Right cardiac atrium (tissue), 5 donors: ENCODE measurements around the gene DYNC1I1. TPM values are rescaled to one million over a fixed set of nuclear protein-coding genes. Genes with fewer than 3 reads are reported as not detected.

Source experiments
- ATAC-seq, 2 donors: fragments of 200-7000 bp; cut with Tn5 transposase; one replicate each; pipeline versions ENCODE4 v1.8.0 to v1.9.1; 2020; ENCODE audit warnings: moderate library complexity in 2 of 2, mild to moderate bottlenecking in 1 of 2
- DNase-seq, 3 donors: peaks; one replicate each; pipeline ENCODE4 v3.0.0-alpha.2; 2020
- H3K27ac ChIP-seq: one replicate; pipeline ENCODE4 v1.5.1; 2013; ENCODE audit warnings: mild to moderate bottlenecking, low read length, control low read depth, moderate library complexity
- H3K27me3 ChIP-seq: one replicate; pipeline ENCODE4 v1.6.1; 2013; ENCODE audit not compliant: control insufficient read depth, insufficient read depth
- H3K4me1 ChIP-seq: one replicate; pipeline ENCODE4 v1.6.1; 2013; ENCODE audit warnings: low read length; ENCODE audit not compliant: control insufficient read depth, insufficient read depth
- H3K4me3 ChIP-seq: one replicate; pipeline ENCODE4 v1.5.1; 2013; ENCODE audit warnings: low read length, control low read depth
- H3K9me3 ChIP-seq: one replicate; pipeline ENCODE4 v1.6.1; 2013; ENCODE audit warnings: low read length; ENCODE audit not compliant: control insufficient read depth
- WGBS: extraction: QIAGEN DNeasy Blood & Tissue Kit; methylation state at CpG from one replicate; pipeline ENCODE4 v1.1.7; 2013; 5-methylcytosine and 5-hydroxymethylcytosine counted together
- intact Hi-C, 4 donors: fragments of 100-400 bp; cut with DNase I; formaldehyde crosslinking; loops; one replicate each; pipeline versions ENCODE4 v1.11.0 to v1.14.0; 2022 to 2023
- polyA plus RNA-seq: library from polyadenylated mRNA; stranded (reverse); fragments of 200-250 nt; gene quantifications from one replicate; pipeline ENCODE4 v1.2.3, GENCODE V29; 2013
- total RNA-seq, 4 donors: library from RNA; stranded (reverse); fragmentation: NEBNext Ultra II Directional; extraction: Animal tissue kit (Norgen Biotek cat#: 25700); gene quantifications; one replicate each; pipeline ENCODE4 v1.2.1, GENCODE V29; 2021
- donor health status: healthy with polysubstance abuse.
- donor health status: DM: no; HTN: yes; CAD: no.
- donor health status: DM: no; HTN: no; CAD: no.
- donor health status: DM: no; HTN: yes; CAD: no; lungs with severe emphysema.
- donor health status: DM: yes; HTN: yes; CAD: no.

Gene DYNC1I1
- total and polyA plus RNA-seq, 5 donors: 11.0 to 29.8 (median 20.5) TPM

DNA sequence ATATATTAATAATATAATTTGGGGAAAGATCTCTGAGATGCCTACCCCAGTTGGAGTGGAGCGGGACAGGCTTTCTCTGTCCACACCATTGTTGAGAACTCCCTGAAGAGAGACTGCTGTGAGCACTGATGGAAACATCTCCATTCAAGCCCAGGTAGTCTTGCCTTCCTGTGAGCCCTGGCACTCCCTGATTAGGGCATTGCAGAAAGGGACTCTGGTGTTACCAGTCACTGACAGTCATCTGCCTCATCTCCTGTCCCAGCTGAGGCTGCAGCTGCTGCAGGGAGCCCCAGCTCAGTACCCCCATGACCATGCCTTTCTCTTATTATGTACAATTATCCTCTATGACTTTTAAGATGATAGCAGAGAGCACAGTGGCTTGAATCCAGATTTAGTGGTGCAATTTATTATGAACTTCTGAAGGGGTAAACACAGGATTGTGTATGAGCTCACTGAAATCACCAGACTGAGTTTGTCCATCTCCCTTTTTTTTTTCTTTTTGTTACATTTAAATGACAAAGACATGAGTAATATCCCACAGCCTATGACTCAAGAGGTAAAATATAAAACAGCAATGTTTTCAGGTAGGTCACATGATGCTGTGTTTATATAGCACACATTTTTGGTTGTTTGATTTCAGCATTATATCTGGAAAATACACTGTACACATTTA lies 312.7 kb downstream of the DYNC1I1 start:
- ATAC-seq: no peak
- Histone ChIP-seq H3K4me1 (peaks cover 2% of the 10 kb centered on the region), H3K4me3 (no peak overlapping the region), H3K27ac (no peak overlapping the region), H3K27me3 (no peaks in the 10 kb centered on the region), H3K9me3 (no peaks in the 10 kb centered on the region)
- no peak for DNase-seq
- intact Hi-C loops: no loop called here
- 95% methylated on average over 1 of the region's 1 CpG for WGBS

DNA sequence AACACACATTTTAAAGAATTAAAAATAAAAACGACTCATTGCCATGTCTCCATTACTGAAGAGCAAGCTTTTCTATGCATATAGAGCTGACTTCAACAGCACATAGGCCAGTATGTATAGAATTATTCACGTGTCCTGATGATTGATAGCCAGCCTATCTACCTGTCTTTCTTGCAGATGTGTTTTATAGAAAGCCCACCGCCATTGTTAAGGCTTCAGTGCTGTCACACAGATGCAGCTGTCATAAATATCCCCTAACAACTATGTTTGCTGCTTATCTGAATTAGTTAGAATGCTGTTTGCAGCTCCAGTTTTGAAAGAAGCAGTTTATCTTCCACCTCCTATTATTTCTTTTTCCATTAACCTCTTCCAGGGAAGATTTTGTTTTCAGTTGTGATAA lies 313.6 kb downstream of the DYNC1I1 start:
- H3K9me3 ChIP-seq: no peaks in the 10 kb centered on the region
- no peak overlapping the region for H3K27ac ChIP-seq
- peaks cover 2% of the 10 kb centered on the region for H3K4me1 ChIP-seq
- H3K4me3 ChIP-seq: no peak overlapping the region
- H3K27me3 ChIP-seq: no peaks in the 10 kb centered on the region
- whole genome bisulfite sequencing: 52% methylated on average over 3 of the region's 3 CpGs
- ATAC-seq: no peak
- no peak for DNase-seq
- intact Hi-C loops: no loop called here

DNA sequence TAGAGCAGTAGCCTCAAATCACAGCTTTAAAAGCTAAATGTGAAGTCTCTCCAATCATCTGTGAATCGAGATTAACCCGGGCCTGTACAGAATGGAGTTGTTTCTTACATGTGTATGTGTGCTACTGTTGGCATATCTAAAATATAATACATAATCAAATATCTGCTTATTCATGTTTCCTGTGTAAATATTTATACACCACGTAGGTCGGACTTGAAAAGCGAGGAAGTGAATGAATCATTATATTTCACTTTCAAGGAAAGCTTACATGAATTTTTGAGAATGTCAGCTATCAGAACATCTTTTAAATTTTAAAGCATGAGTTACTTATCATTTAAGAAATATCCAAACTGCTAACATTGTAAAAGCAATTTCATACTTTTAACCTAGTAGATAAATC lies 316.2 kb downstream of the DYNC1I1 start:
- WGBS: 81% methylated on average over 5 of the region's 5 CpGs
- ATAC-seq: no peak
- Histone ChIP-seq H3K27ac (no peak overlapping the region), H3K27me3 (no peaks in the 10 kb centered on the region), H3K4me1 (peaks cover 2% of the 10 kb centered on the region), H3K4me3 (no peak overlapping the region), H3K9me3 (no peaks in the 10 kb centered on the region)
- intact Hi-C loops: no loop called here
- no peak for DNase-seq

DNA sequence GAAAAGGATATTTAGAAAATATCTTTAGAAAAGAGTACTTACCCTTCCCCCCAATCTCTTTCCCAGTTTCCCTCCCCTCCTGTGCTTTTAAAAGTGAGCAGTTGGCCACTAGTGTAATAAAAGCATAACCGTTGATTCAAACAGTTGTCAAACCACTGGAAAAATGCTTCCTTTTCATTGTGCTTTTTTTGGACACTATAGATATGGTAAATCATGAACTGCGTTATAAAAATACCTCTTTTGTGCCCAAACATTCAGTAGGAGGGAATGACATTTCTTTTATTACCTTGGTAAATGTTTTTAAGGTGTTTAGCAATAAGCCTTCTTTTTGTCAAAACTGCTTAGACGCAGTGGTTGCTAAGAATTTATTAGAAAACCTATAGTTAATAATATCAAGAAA lies 317.2 kb downstream of the DYNC1I1 start:
- Histone ChIP-seq H3K27me3 (no peaks in the 10 kb centered on the region), H3K27ac (no peak overlapping the region), H3K4me1 (peaks cover 2% of the 10 kb centered on the region), H3K9me3 (no peaks in the 10 kb centered on the region), H3K4me3 (no peak overlapping the region)
- no peak for ATAC-seq
- 62% methylated on average over 3 of the region's 3 CpGs for WGBS
- DNase-seq: no peak
- intact Hi-C loops: no loop called here

DNA sequence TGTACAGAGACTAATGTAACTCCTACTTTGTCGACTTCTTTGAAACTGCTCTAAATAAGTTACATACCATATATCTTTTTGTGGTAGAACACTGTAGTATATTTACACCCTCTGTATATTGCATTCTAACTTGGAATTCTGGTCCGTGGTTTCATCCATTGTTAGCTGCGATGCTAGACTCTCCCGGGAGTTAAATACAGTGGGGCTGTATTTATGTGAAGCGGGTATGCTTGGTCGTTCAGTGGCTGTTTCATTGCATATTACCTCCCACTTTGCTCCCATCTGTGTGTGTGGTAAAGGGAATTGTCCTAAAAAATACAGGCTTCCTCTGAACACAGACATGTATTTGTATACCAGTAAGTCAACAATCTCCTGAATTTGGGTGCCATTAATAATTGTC lies 318.4 kb downstream of the DYNC1I1 start:
- Histone ChIP-seq H3K27me3 (no peaks in the 10 kb centered on the region), H3K4me3 (no peak overlapping the region), H3K27ac (no peak overlapping the region), H3K9me3 (no peaks in the 10 kb centered on the region), H3K4me1 (no peaks in the 10 kb centered on the region)
- ATAC-seq: no peak
- 84% methylated on average over 6 of the region's 6 CpGs for WGBS
- intact Hi-C loops: no loop called here
- DNase-seq: no peak

DNA sequence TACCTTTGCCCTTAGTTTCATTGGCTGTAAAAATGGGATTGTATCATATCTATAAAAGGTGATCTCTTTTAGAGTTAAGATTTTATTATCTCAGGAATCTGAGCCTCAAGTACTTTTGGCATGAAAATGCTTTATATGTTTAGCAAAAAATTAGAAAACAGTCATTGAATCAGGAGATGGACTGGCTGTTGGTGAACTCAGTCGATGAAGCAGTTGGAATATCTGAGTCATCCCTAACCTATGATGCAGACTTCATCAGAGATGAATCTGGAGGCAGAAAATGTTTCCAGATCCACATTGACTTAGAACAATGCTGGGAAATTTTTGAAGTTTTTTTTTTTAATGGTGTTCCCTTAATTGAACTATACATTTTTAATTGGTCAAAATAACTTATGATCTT lies 321.1 kb downstream of the DYNC1I1 start:
- H3K27ac ChIP-seq: no peak overlapping the region
- no peak for ATAC-seq
- 65% methylated on average over 1 of the region's 1 CpG for WGBS
- H3K9me3 ChIP-seq: no peaks in the 10 kb centered on the region
- no peaks in the 10 kb centered on the region for H3K4me1 ChIP-seq
- H3K27me3 ChIP-seq: no peaks in the 10 kb centered on the region
- DNase-seq: no peak
- H3K4me3 ChIP-seq: no peak overlapping the region
- intact Hi-C loops: no loop called here

DNA sequence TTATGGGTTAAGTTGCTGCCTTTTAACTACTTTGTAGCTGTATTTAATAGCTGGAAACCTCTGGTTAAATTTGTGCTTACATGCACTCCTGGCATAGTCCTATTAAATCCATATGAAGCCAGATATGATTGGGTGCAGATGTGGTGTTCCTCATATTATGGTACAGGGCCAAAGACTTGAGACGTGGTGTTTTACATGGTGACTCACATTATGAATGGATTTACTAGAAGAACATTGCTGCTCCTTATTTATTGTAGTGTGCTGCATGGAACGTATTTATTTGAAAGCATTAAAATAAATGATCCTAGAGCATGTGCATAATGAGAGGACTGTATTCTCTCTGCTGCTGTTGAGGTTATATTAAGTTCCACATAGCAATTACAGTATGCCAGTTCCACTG lies 325.5 kb downstream of the DYNC1I1 start:
- ATAC-seq: no peak
- no peaks in the 10 kb centered on the region for H3K4me1 ChIP-seq
- WGBS: 76% methylated on average over 2 of the region's 2 CpGs
- intact Hi-C loops: no loop called here
- no peak for DNase-seq
- no peaks in the 10 kb centered on the region for H3K27me3 ChIP-seq
- no peaks in the 10 kb centered on the region for H3K9me3 ChIP-seq
- H3K27ac ChIP-seq: no peak overlapping the region
- no peak overlapping the region for H3K4me3 ChIP-seq

DNA sequence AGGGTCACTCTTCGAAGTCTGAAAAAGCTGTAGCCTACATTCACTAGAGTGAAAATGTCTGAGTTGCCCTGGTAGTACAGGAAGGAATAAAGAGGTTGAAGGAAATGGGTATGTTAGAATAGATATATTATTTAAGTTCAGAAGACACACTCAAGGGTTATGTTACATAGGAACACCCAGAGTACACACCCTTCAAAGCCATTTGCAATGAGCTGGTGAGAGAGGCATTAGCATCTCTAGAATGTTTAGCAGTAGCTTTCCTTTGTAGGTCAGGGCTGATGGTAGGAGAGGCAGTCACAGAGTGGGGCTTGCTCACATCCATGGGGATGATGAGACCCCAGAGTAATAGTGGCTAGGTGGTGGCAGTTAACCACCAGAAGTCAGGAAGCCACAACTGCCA lies 328.4 kb downstream of the DYNC1I1 start:
- H3K27me3 ChIP-seq: no peaks in the 10 kb centered on the region
- no peaks in the 10 kb centered on the region for H3K9me3 ChIP-seq
- intact Hi-C loops: no loop called here
- 52% methylated on average over 1 of the region's 1 CpG for WGBS
- no peak overlapping the region for H3K27ac ChIP-seq
- no peak for DNase-seq
- H3K4me3 ChIP-seq: no peak overlapping the region
- H3K4me1 ChIP-seq: no peaks in the 10 kb centered on the region
- no peak for ATAC-seq

DNA sequence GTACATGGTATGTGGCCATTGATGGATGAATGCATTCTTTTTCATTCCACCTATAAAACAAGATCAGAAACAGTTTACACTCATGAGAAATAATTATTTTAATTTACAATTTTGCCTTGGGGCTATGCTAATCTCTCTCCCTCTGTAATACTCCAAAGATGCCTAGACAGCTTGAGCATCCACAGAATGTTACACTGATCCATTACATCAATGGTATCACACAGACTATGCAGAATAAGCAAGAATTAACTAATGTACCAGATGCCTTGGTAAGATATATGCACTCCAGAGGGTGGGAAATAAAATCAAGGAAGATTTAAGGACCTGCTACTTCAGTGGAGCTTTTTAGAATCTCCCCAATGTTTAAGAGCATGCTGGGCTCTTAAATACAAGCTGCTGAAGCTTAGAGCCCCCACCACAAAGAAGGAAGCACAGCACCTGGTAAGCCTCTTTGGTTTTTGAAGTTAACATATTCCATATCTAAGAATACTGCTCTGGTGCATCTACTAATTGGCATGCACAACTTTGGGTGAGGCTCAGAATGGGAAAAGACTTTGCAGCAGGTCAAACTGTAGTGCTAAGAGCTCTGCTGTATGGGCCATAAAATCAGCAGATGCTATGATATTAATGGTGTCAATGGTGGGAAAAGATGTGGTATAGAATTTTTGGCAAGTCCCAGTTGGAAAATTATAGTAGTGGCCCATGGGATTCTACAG lies 329.9 kb downstream of the DYNC1I1 start:
- Histone ChIP-seq H3K9me3 (no peaks in the 10 kb centered on the region), H3K4me1 (no peaks in the 10 kb centered on the region), H3K27ac (no peak overlapping the region), H3K27me3 (no peaks in the 10 kb centered on the region), H3K4me3 (no peak overlapping the region)
- ATAC-seq: no peak
- no peak for DNase-seq
- intact Hi-C loops: no loop called here

DNA sequence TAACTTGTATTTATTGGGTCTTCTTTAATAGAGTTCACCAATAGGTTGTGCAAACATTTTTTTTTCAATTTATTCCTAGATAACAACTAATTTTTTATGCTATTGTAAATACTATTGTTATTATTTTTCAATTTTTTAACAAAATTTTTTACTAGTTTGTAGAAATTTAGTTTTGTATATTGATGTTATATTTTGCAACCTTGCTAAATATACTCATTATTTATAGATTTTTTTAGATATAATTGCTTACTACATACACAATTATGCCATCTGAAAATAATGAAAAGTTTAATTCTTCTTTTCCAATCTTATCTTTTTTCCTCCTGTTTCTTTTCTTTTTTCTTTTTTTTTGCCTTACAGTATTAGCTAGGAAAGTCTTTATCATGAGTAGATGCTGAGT lies 332.6 kb downstream of the DYNC1I1 start:
- Histone ChIP-seq H3K9me3 (no peaks in the 10 kb centered on the region), H3K27ac (no peak overlapping the region), H3K4me3 (no peak overlapping the region), H3K4me1 (no peaks in the 10 kb centered on the region), H3K27me3 (no peaks in the 10 kb centered on the region)
- intact Hi-C loops: no loop called here
- DNase-seq (no peak), ATAC-seq (no peak)

DNA sequence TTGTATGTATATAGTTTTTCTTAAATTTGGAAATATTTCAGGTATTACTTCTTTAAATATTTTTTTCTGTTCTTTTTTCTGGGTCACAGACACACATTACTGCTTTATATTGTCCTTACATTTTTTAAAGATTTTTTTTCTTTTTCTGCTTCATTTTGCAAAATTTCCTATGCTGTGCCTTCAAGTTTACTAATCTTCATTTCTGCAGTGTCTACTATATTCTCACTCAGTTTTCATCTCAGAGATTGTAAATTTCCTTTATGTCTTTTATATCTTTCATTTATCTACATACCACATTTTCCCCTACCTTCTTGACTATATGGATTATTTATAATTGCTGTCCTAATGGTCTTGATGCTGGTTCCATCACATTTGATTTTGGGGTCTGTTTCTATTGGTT lies 339.1 kb downstream of the DYNC1I1 start:
- intact Hi-C loops: no loop called here
- DNase-seq (no peak), ATAC-seq (no peak)
- no peak overlapping the region for H3K27ac ChIP-seq
- no peaks in the 10 kb centered on the region for H3K27me3 ChIP-seq
- no peaks in the 10 kb centered on the region for H3K9me3 ChIP-seq
- no peak overlapping the region for H3K4me3 ChIP-seq
- H3K4me1 ChIP-seq: no peaks in the 10 kb centered on the region

DNA sequence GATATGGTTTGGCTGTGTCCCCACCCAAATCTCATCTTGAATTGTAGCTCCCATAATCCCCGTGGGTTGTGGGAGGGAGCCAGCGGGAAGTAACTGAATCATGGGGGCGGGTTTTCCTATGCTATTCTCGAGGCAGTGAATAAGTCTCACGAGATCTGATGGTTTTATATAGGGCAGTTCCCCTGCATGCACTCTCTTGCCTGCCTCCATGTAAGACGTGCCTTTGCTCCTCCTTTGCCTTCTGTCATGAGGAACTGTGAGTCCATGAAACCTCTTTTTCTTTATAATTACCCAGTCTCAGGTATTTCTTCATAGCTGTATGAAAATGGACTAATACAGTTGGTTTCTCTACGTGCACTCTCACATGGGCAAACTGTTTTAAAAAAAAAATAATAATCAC lies 341.8 kb downstream of the DYNC1I1 start:
- Histone ChIP-seq H3K9me3 (no peaks in the 10 kb centered on the region), H3K4me3 (no peak overlapping the region), H3K27ac (no peak overlapping the region), H3K4me1 (no peaks in the 10 kb centered on the region), H3K27me3 (no peaks in the 10 kb centered on the region)
- 84% methylated on average over 7 of the region's 7 CpGs for WGBS
- intact Hi-C loops: no loop called here
- DNase-seq (no peak), ATAC-seq (no peak)
